AG04450 (cell line): ENCODE measurements around the gene ITCH. TPM values are rescaled to one million over a fixed set of nuclear protein-coding genes. Genes with fewer than 3 reads are reported as not detected.
"Not testable (repeated sequence)": the region's sequence is repeated elsewhere in the genome, so short reads cannot be mapped to it uniquely, and the experiment has no call there.

Experiments used
- CTCF ChIA-PET: fragments of 300-600, 350-600 bp; formaldehyde crosslinking; extraction: SDS; loops from one replicate; lab custom pipeline; 2022; ENCODE audit warnings: antibody characterized with exemption, inconsistent platforms; lab: Charles Lee
- POLR2A ChIA-PET: fragments of 350-600 bp; formaldehyde crosslinking; extraction: SDS; loops from one replicate; lab custom pipeline; 2021; ENCODE audit warnings: antibody characterized with exemption, inconsistent platforms; lab: Yijun Ruan, JAX
- DNase-seq: peaks from one replicate; pipeline ENCODE4 v3.0.0-alpha.2; 2011; ENCODE audit warnings: low read depth, low spot score
- H3K27ac ChIP-seq: one replicate; pipeline ENCODE4 v1.5.1; 2012; ENCODE audit warnings: low read depth, low read length, control low read depth
- H3K27me3 ChIP-seq: one replicate; pipeline ENCODE4 v1.6.0; 2012; ENCODE audit warnings: low read length; ENCODE audit not compliant: control insufficient read depth, insufficient read depth
- H3K4me3 ChIP-seq: 2 replicates; pipeline ENCODE4 v1.5.1; 2011; ENCODE audit warnings: mild to moderate bottlenecking, low read depth, low read length, control low read depth
- H3K9me3 ChIP-seq: 2 replicates; pipeline ENCODE4 v1.5.1; 2012; ENCODE audit warnings: low read length; ENCODE audit not compliant: control insufficient read depth, insufficient read depth
- polyA plus RNA-seq: library from polyadenylated mRNA; depleted of rRNA; stranded (reverse); fragments of >200 nt; gene quantifications from 2 replicates; pipeline ENCODE4 v1.2.3, GENCODE V29; 2011
- TF ChIP-seq, protein P1 (sequence below): IDR thresholded peaks from 2 replicates; pipeline ENCODE4 v1.5.1; 2011; ENCODE audit warnings: low read depth, low read length, control low read depth, inconsistent platforms

The ITCH gene
- polyA plus RNA-seq, 1 experiment: 23.2 TPM

DNA sequence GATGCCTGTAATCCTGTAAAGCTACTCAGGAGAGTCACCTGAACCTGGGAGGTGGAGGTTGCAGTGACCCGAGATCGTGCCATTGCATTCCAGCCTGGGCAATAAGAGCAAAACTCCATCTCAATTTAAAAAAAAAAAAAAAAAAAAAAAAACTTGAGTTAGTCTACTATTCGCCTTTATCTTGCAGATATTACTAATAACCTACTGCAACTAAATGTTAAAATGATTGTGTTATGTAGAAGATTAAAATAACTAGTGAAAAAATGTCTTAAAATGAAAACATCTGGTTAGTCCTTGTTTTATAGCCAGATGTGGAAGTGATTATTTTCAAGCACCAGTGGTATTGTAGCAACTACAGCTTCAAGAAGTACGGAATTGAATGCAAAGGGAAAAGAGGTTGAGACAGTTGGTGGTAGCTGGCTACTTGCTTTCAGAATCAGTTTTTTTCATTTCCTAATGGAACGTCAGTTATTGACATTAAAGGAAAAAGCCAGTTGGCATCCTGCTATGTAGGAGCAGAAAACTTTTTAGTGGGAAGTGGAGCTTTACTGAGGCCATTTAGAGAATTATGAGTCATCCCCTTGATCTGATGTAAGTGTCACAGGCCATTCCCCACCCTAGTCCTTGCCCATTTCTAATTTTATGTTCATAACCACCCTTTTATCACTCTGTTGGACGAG, 109.3 kb downstream of the ITCH start:
- DNase-seq: no peak
- no peaks in the 10 kb centered on the region; the same call in 1 of the 2 replicates for H3K9me3 ChIP-seq
- no peak overlapping the region for H3K4me3 ChIP-seq
- no peaks in the 10 kb centered on the region for H3K27me3 ChIP-seq
- H3K27ac ChIP-seq: no peak overlapping the region
- TF ChIP-seq, protein P1, sequence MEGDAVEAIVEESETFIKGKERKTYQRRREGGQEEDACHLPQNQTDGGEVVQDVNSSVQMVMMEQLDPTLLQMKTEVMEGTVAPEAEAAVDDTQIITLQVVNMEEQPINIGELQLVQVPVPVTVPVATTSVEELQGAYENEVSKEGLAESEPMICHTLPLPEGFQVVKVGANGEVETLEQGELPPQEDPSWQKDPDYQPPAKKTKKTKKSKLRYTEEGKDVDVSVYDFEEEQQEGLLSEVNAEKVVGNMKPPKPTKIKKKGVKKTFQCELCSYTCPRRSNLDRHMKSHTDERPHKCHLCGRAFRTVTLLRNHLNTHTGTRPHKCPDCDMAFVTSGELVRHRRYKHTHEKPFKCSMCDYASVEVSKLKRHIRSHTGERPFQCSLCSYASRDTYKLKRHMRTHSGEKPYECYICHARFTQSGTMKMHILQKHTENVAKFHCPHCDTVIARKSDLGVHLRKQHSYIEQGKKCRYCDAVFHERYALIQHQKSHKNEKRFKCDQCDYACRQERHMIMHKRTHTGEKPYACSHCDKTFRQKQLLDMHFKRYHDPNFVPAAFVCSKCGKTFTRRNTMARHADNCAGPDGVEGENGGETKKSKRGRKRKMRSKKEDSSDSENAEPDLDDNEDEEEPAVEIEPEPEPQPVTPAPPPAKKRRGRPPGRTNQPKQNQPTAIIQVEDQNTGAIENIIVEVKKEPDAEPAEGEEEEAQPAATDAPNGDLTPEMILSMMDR: no peak
- POLR2A ChIA-PET: no interaction called here
- CTCF ChIA-PET: interaction anchor here (1.2 to 2.6 kb wide), 2 partner anchors 12 to 159 kb away, joined by 3 to 21 read pairs; no protein-coding TSS in a partner anchor

DNA sequence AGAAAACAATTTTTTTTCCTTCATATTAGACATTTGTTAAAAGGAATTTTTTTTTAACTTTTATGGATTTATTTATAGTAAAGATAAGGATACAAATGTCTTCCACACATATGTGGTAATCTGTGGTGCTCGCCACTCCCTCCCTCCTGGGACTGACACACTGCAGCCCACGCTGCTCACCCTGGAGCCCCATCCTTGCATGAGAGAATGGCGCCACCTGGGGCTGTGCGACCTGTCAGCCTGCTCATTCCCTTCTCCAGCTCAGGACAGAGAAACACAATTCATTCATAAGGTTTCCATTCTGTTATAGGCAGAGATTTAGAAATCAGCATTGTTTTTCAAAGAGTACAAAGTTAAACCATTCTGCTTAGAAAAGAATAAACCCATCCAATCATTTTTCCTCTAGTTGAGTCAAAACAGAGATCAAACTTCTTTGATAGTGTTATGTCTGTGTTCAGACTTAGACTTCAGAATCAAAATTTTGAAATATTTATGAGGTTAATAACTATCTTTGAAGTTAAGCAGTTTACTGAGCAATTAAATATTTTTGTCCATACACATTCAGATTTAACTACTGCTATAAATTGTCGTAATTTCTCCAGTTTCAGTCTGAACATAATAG, 110.3 kb downstream of the ITCH start:
- Histone ChIP-seq H3K27me3 (no peaks in the 10 kb centered on the region), H3K27ac (no peak overlapping the region), H3K4me3 (no peak overlapping the region), H3K9me3 (no peaks in the 10 kb centered on the region; the same call in 1 of the 2 replicates)
- CTCF ChIA-PET: interaction anchor here (0.6 to 2.6 kb wide), 3 partner anchors 11 to 279 kb away, joined by 3 to 21 read pairs (median 3); no protein-coding TSS in a partner anchor
- TF ChIP-seq, protein P1: peak; percentile 44
- no peak for DNase-seq
- POLR2A ChIA-PET: no interaction called here

DNA sequence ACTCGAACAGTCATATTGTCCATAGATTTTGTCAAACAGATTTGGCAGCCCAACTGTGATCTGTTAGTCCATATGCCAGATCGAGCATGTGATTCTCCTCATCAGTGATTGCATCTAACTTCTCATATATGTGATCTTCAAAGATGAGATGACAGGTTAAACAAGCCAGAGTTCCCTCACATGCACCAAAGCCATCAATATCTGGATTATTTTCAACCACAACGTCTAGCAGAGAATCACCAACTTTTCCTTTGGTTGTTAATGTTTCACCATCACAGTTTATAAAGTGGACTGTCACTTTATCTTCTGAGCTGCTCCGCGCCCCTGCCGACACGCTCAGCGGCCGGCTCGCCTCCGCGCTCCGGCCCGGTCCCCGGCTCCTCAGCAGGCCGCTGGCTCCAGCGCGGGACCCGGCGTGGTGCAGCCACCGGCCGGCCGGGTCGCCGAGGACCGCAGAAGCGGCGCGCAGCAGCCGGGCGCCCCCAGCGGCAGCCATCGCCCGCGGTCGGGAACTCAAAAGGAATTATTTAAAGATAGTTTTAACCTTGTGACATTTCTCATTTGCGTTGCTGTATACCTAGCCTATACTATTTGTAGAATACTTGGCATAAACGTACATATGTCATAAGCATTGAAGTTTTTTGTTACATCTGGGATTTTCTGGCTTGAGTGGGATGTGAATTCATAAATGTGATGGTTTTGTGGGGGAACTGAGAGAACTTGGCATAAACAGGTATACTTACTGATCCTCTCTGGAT, 113.1 kb downstream of the ITCH start:
- CTCF ChIA-PET: interaction anchor here (1.2 to 4.0 kb wide), 5 partner anchors 10 to 285 kb away, joined by 3 to 34 read pairs (median 4); no protein-coding TSS in a partner anchor
- TF ChIP-seq, protein P1: peak; percentile 53
- no peak overlapping the region for H3K4me3 ChIP-seq

DNA sequence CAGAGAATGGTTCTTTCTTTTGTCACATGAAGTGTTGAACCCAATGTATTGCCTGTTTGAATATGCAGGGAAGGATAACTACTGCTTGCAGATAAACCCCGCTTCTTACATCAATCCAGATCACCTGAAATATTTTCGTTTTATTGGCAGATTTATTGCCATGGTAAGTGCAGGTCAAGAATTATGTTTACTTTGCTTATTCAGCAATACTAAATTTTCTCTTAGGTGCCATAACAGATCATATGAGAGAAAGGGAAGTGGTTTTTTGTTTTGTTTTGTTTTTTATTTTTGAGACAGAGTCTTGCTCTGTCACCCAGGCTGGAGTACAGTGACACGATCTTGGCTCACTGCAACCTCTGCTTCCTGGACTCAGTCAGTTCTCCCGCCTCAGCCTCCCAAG, 116.6 kb downstream of the ITCH start:
- no peak overlapping the region for H3K4me3 ChIP-seq
- H3K27ac ChIP-seq: no peak overlapping the region
- ChIA-PET POLR2A (no interaction called here), CTCF (no interaction called here)
- TF ChIP-seq, protein P1: no peak
- no peaks in the 10 kb centered on the region for H3K27me3 ChIP-seq
- DNase-seq: no peak
- peaks cover 7% of the 10 kb centered on the region for H3K9me3 ChIP-seq

More for the DNA sequence above, 113.1 kb downstream of the ITCH start:
- POLR2A ChIA-PET: interaction anchor here (1.1 kb wide), 1 partner anchor 113 kb away, joined by 3 read pairs; the partner anchor contains the start of gene ITCH
- DNase-seq: no peak
- no peaks in the 10 kb centered on the region; the same call in 1 of the 2 replicates for H3K9me3 ChIP-seq
- H3K27me3 ChIP-seq: no peaks in the 10 kb centered on the region
- no peak overlapping the region for H3K27ac ChIP-seq

DNA sequence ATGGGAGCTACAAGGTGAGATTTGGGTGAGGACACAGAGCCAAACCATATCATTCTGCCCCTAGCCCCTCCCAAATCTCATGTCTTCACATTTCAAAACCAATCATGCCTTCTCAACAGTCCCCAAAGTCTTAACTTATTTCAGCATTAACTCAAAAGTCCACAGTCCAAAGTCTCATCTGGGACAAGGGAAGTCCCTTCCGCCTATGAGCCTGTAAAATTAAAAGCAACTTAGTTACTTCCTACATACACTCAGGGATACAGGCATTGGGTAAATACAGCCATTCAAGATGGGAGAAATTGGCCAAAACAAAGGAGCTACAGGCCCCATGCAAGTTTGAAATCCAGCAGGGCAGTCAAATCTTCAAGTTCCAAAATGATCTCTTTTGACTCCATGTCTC, 119.1 kb downstream of the ITCH start:
- not testable (repeated sequence) for H3K27me3 ChIP-seq, DNase-seq, H3K27ac ChIP-seq, H3K9me3 ChIP-seq, H3K4me3 ChIP-seq
- ChIA-PET POLR2A (interaction anchor here (0.6 kb wide), 1 partner anchor 18 kb away, joined by 4 read pairs; no protein-coding TSS in a partner anchor), CTCF (interaction anchor here (1.9 kb wide), 1 partner anchor 169 kb away, joined by 6 read pairs; no protein-coding TSS in a partner anchor)

DNA sequence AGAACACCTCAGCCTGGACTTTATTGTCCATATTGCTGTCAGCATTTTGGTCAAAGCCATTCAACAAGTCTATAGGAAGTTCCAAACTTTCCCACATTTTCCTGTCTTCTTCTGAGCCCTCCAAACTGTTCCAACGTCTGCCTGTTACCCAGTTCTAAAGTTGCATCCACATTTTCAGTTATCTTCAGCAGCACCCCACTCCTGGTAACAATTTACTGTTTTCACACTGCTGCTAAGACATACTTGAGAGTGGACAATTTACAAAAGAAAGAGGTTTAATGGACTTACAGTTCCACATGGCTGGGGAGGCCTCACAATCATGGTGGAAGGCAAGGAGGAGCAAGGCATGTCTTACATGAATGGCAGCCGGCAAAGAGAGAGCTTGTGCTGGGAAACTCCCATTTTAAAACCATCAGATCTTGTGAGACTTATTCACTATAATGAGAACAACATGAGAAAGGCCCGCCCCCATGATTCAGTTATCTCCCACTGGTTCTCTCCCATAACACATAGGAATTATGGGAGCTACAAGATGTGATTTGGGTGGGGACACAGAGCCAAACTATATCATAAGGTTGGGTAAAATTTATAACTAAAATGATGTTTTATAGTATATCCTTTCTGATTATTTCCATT, 120.6 kb downstream of the ITCH start:
- H3K27me3 ChIP-seq, POLR2A ChIA-PET, H3K4me3 ChIP-seq, H3K9me3 ChIP-seq, H3K27ac ChIP-seq, DNase-seq: not testable (repeated sequence)
- CTCF ChIA-PET: interaction anchor here (1.6 kb wide), 2 partner anchors 11 to 171 kb away, joined by 3 to 5 read pairs; no protein-coding TSS in a partner anchor
